Gastroesophageal sphincter (tissue), 4 donors: ENCODE results near the gene OVCH1. TPM values are rescaled to one million over a fixed set of nuclear protein-coding genes. Genes with fewer than 3 reads are reported as not detected.

ENCODE experiments used
- ATAC-seq: fragments of 150-250 bp; one replicate; pipeline ENCODE4 v1.9.1; 2016; ENCODE audit warnings: mild to moderate bottlenecking, moderate library complexity
- H3K27ac ChIP-seq, 4 donors: fragments of 200-600 bp; sonication (generic) in 3 of 4; 1 replicate in 3 of 4; 2 replicates in 1 of 4; pipeline ENCODE4 v1.5.1; 2016 to 2019
- H3K27me3 ChIP-seq: fragments of 200-600 bp; sonication (generic); one replicate; pipeline ENCODE4 v1.5.1; 2019
- H3K36me3 ChIP-seq, 2 donors: fragments of 200-600 bp; sonication (generic); one replicate each; pipeline ENCODE4 v1.5.1; 2019; ENCODE audit warnings: control low read depth in 1 of 2
- H3K4me1 ChIP-seq, 3 donors: fragments of 200-600 bp; sonication (generic); 1 replicate in 2 of 3; 2 replicates in 1 of 3; pipeline ENCODE4 v1.5.1; 2016 to 2019; ENCODE audit warnings: control low read depth in 2 of 3
- H3K4me3 ChIP-seq, 2 donors: fragments of 200-600 bp; sonication (generic); one replicate each; pipeline ENCODE4 v1.5.1; 2019; ENCODE audit warnings: mild to moderate bottlenecking in 1 of 2, moderate library complexity in 1 of 2
- H3K9me3 ChIP-seq, 3 donors: fragments of 200-600 bp; sonication (generic); one replicate each; pipeline ENCODE4 v1.5.1; 2017 to 2019; ENCODE audit warnings: control low read depth in 2 of 3
- CTCF ChIP-seq, 4 experiments: fragments of 200-600 bp in 2 of 4; fragments of 450-650 bp in 2 of 4; sonication (generic) in 1 of 4; IDR thresholded peaks; one replicate each; pipeline ENCODE4 v1.5.1; 2017 to 2019; ENCODE audit warnings: antibody characterized with exemption in 4 of 4, mild to moderate bottlenecking in 2 of 4, moderate library complexity in 2 of 4
- EP300 ChIP-seq: sonication (generic); formaldehyde crosslinking; IDR thresholded peaks from one replicate; pipeline ENCODE4 v1.6.1; 2017; ENCODE audit warnings: antibody characterized with exemption, mild to moderate bottlenecking
- POLR2A ChIP-seq, 2 donors: fragments of 450-650 bp; IDR thresholded peaks; one replicate each; pipeline ENCODE4 v1.6.1; 2017; ENCODE audit warnings: antibody characterized with exemption in 2 of 2, mild to moderate bottlenecking in 2 of 2, moderate library complexity in 1 of 2
- POLR2AphosphoS5 ChIP-seq: sonication (generic); formaldehyde crosslinking; IDR thresholded peaks from one replicate; pipeline ENCODE4 v1.6.1; 2017; ENCODE audit warnings: antibody characterized with exemption
- WGBS, 2 donors: methylation state at CpG; one replicate each; pipeline ENCODE4 v1.1.5; 2018; ENCODE audit warnings: low coverage in 1 of 2; 5-methylcytosine and 5-hydroxymethylcytosine counted together
- total RNA-seq, 4 donors: library from RNA; depleted of rRNA; stranded (reverse); fragments of >200 nt; gene quantifications; one replicate each; pipeline ENCODE4 v1.1.0, GENCODE V29; 2016

OVCH1 gene
- under 1 TPM; 0.13 to 0.57 (median 0.43) TPM for total RNA-seq

- TF ChIP-seq CTCF (IDR thresholded peaks at IDR 0.05) (no peak), POLR2AphosphoS5 (no peak), EP300 (no peak), POLR2A (IDR thresholded peaks at IDR 0.05) (no peak)
- no peak for ATAC-seq
- no peak within 1 kb of the TSS for H3K27ac ChIP-seq
- H3K27me3 ChIP-seq, result no peaks in the 10 kb centered on the region
- peaks cover 0 to 3% of the 10 kb centered on the region in 2 donors for H3K36me3 ChIP-seq
- no peaks in the 10 kb centered on the region for H3K4me1 ChIP-seq
- H3K9me3 ChIP-seq, result no peaks in the 10 kb centered on the region
- H3K4me3 ChIP-seq, result no peak within 1 kb of the TSS
- WGBS, 2 donors, result 86 to 100% methylated on average over 3 to 10 of the region's 18 CpGs
Measured at GRCh38 chr12:29497588-29497987, at the start of gene OVCH1. Gene OVCH1, minus strand, starts transcription at chr12:29497686. Its CDS starts 0 bp downstream, at chr12:29497686.

- peak overlapping the region in 3 of 4 donors; percentile 7 to 16 (median 13) for H3K27ac ChIP-seq
- H3K9me3 ChIP-seq, result no peaks in the 10 kb centered on the region
- no peak overlapping the region for H3K4me3 ChIP-seq
- TF ChIP-seq POLR2AphosphoS5 (peak; percentile 62), EP300 (no peak)
- ATAC-seq, result peak; percentile 60
- no peaks in the 10 kb centered on the region for H3K36me3 ChIP-seq
- no peaks in the 10 kb centered on the region for H3K27me3 ChIP-seq
- WGBS, 2 donors, result 15 to 22% methylated on average over 3 to 4 of the region's 4 CpGs
- peaks cover 0 to 23% (median 9%) of the 10 kb centered on the region in 3 donors for H3K4me1 ChIP-seq
Measured at GRCh38 chr12:29547151-29547632, 49.7 kb upstream of the OVCH1 start.

- Histone ChIP-seq H3K9me3 (no peaks in the 10 kb centered on the region), H3K27ac (peak overlapping the region in 1 of 4 donors; percentile 3), H3K4me3 (no peak overlapping the region), H3K27me3 (no peaks in the 10 kb centered on the region), H3K36me3 (no peaks in the 10 kb centered on the region), H3K4me1 (peaks cover 0 to 23% (median 9%) of the 10 kb centered on the region in 3 donors)
- no peak for ATAC-seq
- WGBS, 2 donors, result 83% methylated on average over 2 of the region's 2 CpGs; no CpG with 5 or more reads in 1 of the 2 donors
- TF ChIP-seq POLR2A (IDR thresholded peaks at IDR 0.05), result no peak
- TF ChIP-seq CTCF (IDR thresholded peaks at IDR 0.05), result no peak
- no peak for TF ChIP-seq POLR2AphosphoS5
- no peak for TF ChIP-seq EP300
Measured at GRCh38 chr12:29546000-29546399, 48.5 kb upstream of the OVCH1 start.

GRCh38 chr12:29545102-29545467, 47.6 kb upstream of the OVCH1 start:
- Histone ChIP-seq H3K36me3 (no peaks in the 10 kb centered on the region), H3K27ac (no peak overlapping the region), H3K9me3 (no peaks in the 10 kb centered on the region), H3K4me1 (peaks cover 0 to 23% (median 9%) of the 10 kb centered on the region in 3 donors), H3K4me3 (no peak overlapping the region), H3K27me3 (no peaks in the 10 kb centered on the region)
- 83 to 91% methylated on average over 3 to 4 of the region's 4 CpGs for WGBS, 2 donors
- ATAC-seq, result no peak
- TF ChIP-seq POLR2A (IDR thresholded peaks at IDR 0.05) (no peak), EP300 (no peak), CTCF (IDR thresholded peaks at IDR 0.05) (no peak), POLR2AphosphoS5 (no peak)

GRCh38 chr12:29544428-29545101, 47.1 kb upstream of the OVCH1 start:
- Histone ChIP-seq H3K9me3 (no peaks in the 10 kb centered on the region), H3K27me3 (no peaks in the 10 kb centered on the region), H3K4me1 (peaks cover 0 to 23% (median 9%) of the 10 kb centered on the region in 3 donors), H3K4me3 (no peak overlapping the region), H3K36me3 (no peaks in the 10 kb centered on the region), H3K27ac (no peak overlapping the region)
- TF ChIP-seq CTCF (IDR thresholded peaks at IDR 0.05), result no peak
- TF ChIP-seq POLR2AphosphoS5, result no peak
- no peak for TF ChIP-seq EP300
- TF ChIP-seq POLR2A (IDR thresholded peaks at IDR 0.05), result no peak
- WGBS, 2 donors, result 95 to 97% methylated on average over 3 to 5 of the region's 6 CpGs
- ATAC-seq, result no peak
